HuH-7.5 (cell line): ENCODE measurements around the gene GFOD1.
"Not testable (repeated sequence)": the region's sequence is repeated elsewhere in the genome, so short reads cannot be mapped to it uniquely, and the experiment has no call there.

Source experiments
- DNase-seq: peaks from one replicate; pipeline ENCODE4 v3.0.0; 2011; ENCODE audit warnings: low spot score

Gene GFOD1

GRCh38 chr6:13463941-13464340 lies 23.5 kb downstream of the GFOD1 start:
- no peak for DNase-seq

GRCh38 chr6:13463328-13463717 lies 24.1 kb downstream of the GFOD1 start:
- no peak for DNase-seq

- DNase-seq: no peak
Observed at GRCh38 chr6:13462458-13463327, 24.7 kb downstream of the GFOD1 start.

- no peak for DNase-seq
Observed at GRCh38 chr6:13461805-13462204, 25.6 kb downstream of the GFOD1 start.

GRCh38 chr6:13461307-13461706 lies 26.1 kb downstream of the GFOD1 start:
- no peak for DNase-seq

- DNase-seq: not testable (repeated sequence)
Observed at GRCh38 chr6:13460289-13460688, 27.1 kb downstream of the GFOD1 start.

- no peak for DNase-seq
Observed at GRCh38 chr6:13457577-13457976, 29.8 kb downstream of the GFOD1 start.

GRCh38 chr6:13455552-13455966 lies 31.8 kb downstream of the GFOD1 start:
- no peak for DNase-seq

- no peak for DNase-seq
Observed at GRCh38 chr6:13454286-13455221, 32.8 kb downstream of the GFOD1 start.

GRCh38 chr6:13453771-13454251 lies 33.6 kb downstream of the GFOD1 start:
- DNase-seq: no peak

- DNase-seq: no peak
Observed at GRCh38 chr6:13453153-13453552, 34.2 kb downstream of the GFOD1 start.

- DNase-seq: no peak
Observed at GRCh38 chr6:13452346-13453117, 34.9 kb downstream of the GFOD1 start.

GRCh38 chr6:13451181-13451895 lies 36.1 kb downstream of the GFOD1 start:
- DNase-seq: no peak

GRCh38 chr6:13450628-13451027 lies 36.8 kb downstream of the GFOD1 start:
- no peak for DNase-seq

- no peak for DNase-seq
Observed at GRCh38 chr6:13447949-13448724, 39.3 kb downstream of the GFOD1 start.

- no peak for DNase-seq
Observed at GRCh38 chr6:13446381-13446780, 41.0 kb downstream of the GFOD1 start.

GRCh38 chr6:13445744-13446115 lies 41.7 kb downstream of the GFOD1 start:
- DNase-seq: no peak

GRCh38 chr6:13445005-13445743 lies 42.2 kb downstream of the GFOD1 start:
- no peak for DNase-seq

GRCh38 chr6:13444604-13445003 lies 42.8 kb downstream of the GFOD1 start:
- DNase-seq: no peak

- DNase-seq: not testable (repeated sequence)
Observed at GRCh38 chr6:13443978-13444377, 43.4 kb downstream of the GFOD1 start.
